ENCODE data around the gene PCDH9.

DNA sequence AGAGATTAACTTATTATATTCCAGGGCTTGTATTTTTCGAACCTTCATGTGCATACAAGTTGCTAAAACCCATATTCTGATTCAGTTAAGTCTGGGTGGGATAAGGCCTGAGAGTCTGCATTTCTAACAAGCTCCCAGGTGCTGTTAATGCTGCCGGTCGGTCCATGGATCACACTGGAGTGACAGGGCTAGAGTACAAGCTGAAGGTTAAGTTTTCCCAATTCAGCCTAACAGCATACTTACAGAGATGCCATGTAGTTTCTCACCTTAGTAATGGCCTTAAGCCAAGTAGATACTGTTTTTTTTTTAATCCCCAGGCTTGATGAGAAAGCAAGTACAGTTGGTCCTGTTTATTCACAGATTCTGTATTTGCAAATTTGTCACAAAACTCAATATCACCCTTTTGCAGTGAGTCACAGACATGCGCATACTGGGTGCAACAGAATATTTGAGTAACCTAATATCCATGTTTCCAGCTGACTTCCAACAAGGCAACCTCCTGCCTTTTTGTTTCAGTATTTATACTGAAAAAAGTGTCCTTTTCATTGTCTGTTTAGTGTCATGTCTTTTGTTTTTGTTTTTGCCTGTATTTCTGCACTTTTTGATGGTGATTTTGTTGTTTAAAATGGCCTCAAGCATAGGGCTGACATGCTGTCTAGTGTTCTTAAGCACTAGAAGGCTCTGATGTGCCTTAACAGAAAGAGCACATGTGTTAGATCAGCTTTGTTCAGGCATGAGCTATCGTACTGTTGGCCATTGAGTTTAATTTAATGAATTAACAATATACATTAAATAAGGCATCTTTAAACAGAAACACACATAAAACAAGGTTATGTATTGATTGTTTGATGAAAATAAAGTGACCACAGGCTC, 875.0 kb downstream of the PCDH9 start:
- TF ChIP-seq, protein P1, sequence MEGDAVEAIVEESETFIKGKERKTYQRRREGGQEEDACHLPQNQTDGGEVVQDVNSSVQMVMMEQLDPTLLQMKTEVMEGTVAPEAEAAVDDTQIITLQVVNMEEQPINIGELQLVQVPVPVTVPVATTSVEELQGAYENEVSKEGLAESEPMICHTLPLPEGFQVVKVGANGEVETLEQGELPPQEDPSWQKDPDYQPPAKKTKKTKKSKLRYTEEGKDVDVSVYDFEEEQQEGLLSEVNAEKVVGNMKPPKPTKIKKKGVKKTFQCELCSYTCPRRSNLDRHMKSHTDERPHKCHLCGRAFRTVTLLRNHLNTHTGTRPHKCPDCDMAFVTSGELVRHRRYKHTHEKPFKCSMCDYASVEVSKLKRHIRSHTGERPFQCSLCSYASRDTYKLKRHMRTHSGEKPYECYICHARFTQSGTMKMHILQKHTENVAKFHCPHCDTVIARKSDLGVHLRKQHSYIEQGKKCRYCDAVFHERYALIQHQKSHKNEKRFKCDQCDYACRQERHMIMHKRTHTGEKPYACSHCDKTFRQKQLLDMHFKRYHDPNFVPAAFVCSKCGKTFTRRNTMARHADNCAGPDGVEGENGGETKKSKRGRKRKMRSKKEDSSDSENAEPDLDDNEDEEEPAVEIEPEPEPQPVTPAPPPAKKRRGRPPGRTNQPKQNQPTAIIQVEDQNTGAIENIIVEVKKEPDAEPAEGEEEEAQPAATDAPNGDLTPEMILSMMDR (IDR thresholded peaks at IDR 0.05) = no peak
- no peak for TF ChIP-seq POLR2A (IDR thresholded peaks at IDR 0.05)
